ENCODE data around the gene ANKRD2.

Gene ANKRD2

DNA sequence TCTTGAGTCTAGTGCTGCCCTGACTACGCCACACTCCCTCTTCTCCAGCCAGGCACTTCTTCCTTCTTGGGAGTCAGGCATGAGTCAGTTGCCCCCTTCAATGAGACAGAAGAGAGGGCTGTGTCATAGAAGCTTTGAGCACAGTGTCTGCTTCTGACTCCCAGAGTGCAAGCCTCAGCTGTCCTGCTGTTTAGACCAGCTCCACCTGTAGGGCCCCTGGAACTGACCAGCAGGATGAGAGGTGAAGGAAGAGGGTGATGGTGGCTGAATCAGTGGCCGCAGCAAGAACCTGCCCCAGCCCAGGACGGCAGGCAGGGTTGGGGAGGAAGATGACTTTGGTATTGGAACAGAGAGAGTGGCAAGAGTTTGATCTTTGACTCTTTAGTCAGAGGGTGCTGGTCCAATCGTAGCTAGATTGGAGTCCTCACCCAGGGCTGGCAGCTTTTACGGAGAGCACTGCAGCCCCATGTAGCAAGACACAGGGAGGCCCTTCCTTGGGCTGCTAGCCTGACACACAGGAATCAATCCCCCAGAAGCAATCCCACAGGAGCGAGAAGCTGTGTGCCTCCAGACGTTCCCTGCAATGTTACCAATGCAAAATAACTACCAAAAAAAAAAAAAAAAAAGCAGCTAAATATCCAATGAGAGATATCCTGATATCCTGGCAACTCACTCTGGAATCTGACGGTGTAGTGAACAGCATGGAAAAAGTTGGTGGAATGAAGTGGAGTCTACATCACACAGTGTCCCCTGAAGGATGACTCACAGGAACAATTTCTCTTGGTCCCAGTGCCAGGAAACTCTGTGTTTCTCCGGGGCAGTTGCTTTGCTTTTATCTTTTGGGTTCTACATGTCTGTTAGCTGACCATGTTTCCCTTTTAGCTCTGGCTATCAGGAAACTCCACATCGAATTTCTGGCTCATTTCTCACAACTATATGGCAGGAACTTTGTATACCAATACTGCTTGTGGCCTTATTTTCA, 23.8 kb downstream of the ANKRD2 start:
- DNase-seq (ENCODE audit: insufficient read length, low spot score) (no peak), FAIRE-seq (no peak)
- TF ChIP-seq POLR2A (IDR thresholded peaks at IDR 0.05; ENCODE audit: low read depth, low read length) (no peak), POLR2AphosphoS5 (IDR thresholded peaks at IDR 0.05; ENCODE audit: low read depth, low read length) (no peak)

GRCh38 chr10:97597778-97598177, 25.2 kb downstream of the ANKRD2 start:
- FAIRE-seq (no peak), DNase-seq (ENCODE audit: insufficient read length, low spot score) (no peak)
- TF ChIP-seq TAF1 (IDR thresholded peaks at IDR 0.05; ENCODE audit: low read depth, low read length) (no peak), POLR2A (IDR thresholded peaks at IDR 0.05; ENCODE audit: low read depth, low read length) (no peak)

DNA sequence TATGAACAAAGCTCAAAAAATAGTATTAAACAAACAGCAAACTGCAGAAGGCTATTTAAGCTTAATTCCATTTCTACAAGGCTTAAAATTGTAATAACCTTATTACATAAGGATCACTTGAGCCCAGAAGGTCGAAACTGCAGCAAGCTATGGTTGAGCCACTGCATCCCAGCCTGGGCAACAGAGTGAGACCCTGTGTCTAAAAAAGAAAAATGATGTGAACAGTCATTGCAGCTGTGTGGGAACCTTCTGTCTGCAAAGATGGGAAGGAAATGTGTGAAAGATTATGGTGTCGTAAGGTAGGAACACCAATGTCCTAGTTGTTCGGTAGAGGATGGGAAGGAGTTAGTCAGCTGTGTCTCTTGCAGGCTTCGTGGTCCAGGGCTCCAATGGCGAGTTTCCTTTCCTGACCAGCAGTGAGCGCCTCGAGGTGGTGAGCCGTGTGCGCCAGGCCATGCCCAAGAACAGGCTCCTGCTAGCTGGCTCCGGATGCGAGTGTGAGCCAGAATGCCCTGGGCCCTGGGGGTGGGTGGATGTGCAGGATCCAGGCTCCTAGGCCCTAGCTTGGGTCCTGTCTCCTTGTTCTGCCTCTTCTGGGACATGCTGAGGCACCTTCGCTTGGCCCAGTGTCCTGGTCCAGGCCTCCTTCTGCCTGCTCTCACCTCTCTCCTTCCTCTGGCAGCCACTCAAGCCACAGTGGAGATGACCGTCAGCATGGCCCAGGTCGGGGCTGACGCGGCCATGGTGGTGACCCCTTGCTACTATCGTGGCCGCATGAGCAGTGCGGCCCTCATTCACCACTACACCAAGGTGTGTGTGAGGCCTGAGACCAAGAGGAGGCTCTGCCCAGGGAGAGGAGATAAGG, 26.1 kb downstream of the ANKRD2 start:
- TF ChIP-seq SPI1 (IDR thresholded peaks at IDR 0.05; ENCODE audit: low read depth, low read length) (no peak), POLR2AphosphoS5 (IDR thresholded peaks at IDR 0.05; ENCODE audit: low read depth, low read length) (no peak)
- FAIRE-seq (no peak), DNase-seq (ENCODE audit: insufficient read length, low spot score) (no peak)

DNA sequence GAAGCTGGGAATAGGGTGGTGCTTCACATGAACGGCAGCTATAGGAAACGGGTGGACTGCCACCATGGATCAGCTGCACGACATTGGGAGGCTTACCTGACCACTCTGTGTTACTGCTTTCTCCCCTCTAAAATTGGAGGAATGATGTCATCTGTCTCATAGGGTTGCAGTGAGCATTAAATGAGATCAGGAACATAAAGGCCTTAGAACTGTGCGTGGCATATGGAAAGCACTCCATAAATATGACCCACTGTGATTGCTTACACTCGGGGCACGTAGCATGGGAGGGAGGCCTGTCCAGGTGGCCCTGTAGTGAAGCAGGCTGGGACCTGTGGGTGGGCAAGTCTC, 26.7 kb downstream of the ANKRD2 start:
- TF ChIP-seq TAF1 (IDR thresholded peaks at IDR 0.05; ENCODE audit: low read depth, low read length) (no peak), POU2F2 (IDR thresholded peaks at IDR 0.05; ENCODE audit: low read depth, low read length) (no peak), PAX5 (IDR thresholded peaks at IDR 0.05; ENCODE audit: insufficient read depth, low read length, severe bottlenecking) (no peak), SPI1 (IDR thresholded peaks at IDR 0.05; ENCODE audit: low read depth, low read length) (no peak), POLR2A (IDR thresholded peaks at IDR 0.05; ENCODE audit: low read depth, low read length) (no peak), POLR2AphosphoS5 (IDR thresholded peaks at IDR 0.05; ENCODE audit: low read depth, low read length) (no peak)
- no peak for DNase-seq (ENCODE audit: insufficient read length, low spot score)
- no peak for FAIRE-seq

DNA sequence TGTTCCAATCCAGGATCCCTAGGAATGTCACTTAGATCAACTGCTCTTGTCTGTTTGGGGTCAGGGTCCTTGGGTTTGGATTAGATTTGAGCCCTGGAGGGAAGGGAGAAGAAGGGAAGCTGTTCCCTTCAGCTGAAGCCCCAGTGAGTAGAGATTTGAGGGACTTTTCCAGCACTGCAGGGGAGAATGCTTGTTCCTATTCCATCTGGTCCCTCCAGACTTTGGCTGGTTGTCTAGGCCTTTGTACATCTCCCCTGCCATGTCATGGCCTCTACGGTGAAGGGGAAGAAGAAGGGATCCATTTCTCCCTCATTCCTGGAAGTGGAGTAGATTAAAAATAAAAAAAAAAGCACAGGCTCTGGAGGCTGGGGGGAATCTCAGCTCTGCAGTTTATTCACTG, 28.0 kb downstream of the ANKRD2 start:
- FAIRE-seq, result no peak
- TF ChIP-seq TAF1 (IDR thresholded peaks at IDR 0.05; ENCODE audit: low read depth, low read length) (no peak), SPI1 (IDR thresholded peaks at IDR 0.05; ENCODE audit: low read depth, low read length) (no peak), POLR2AphosphoS5 (IDR thresholded peaks at IDR 0.05; ENCODE audit: low read depth, low read length) (no peak), POLR2A (IDR thresholded peaks at IDR 0.05; ENCODE audit: low read depth, low read length) (no peak), PAX5 (IDR thresholded peaks at IDR 0.05; ENCODE audit: insufficient read depth, low read length, severe bottlenecking) (no peak), POU2F2 (IDR thresholded peaks at IDR 0.05; ENCODE audit: low read depth, low read length) (no peak)
- no peak for DNase-seq (ENCODE audit: insufficient read length, low spot score)

DNA sequence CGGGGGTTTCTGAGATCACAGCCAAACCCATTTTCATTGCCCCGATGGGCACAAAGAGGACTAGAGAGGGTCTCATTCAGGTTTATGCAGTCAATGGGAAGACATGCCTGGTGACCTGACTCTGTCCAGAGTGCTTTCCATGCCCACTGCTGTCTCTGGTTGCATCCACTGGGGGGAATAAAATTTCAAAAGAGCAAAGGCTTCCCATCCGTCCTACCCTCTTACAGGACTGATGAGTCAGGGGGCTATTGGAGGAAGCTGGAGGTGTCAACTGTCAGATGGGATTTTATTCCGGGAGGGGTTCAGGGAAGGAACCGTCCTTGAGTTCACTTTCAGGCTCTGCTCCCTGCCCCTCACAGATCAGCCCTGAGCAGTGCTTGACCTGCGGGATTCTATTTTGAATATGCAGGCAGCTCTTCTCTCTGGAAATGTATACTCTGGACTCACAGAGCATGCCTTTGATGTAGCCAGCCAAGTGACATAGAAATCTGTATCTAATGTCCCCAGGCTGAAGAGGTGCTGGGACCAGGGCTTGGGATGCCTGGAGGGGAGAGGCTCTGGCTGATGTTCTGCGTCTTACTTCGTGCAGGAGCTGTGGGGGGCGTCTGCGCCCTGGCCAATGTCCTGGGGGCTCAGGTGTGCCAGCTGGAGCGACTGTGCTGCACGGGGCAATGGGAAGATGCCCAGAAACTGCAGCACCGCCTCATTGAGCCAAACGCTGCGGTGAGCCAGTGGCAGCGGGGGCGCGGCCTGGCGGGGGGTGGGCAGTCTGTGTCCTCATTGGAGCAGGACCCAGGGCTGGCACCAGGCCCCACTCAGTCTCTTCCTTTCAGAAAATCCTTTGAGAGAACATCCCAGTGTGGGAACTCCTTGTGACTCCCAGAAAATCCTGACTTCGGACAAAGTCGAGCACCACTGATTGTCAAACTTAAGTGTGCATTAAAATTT, 29.0 kb downstream of the ANKRD2 start:
- FAIRE-seq (no peak), DNase-seq (ENCODE audit: insufficient read length, low spot score) (no peak)
- TF ChIP-seq TAF1 (IDR thresholded peaks at IDR 0.05; ENCODE audit: low read depth, low read length) (no peak), POLR2A (IDR thresholded peaks at IDR 0.05; ENCODE audit: low read depth, low read length) (no peak), SPI1 (IDR thresholded peaks at IDR 0.05; ENCODE audit: low read depth, low read length) (no peak), POU2F2 (IDR thresholded peaks at IDR 0.05; ENCODE audit: low read depth, low read length) (no peak), POLR2AphosphoS5 (IDR thresholded peaks at IDR 0.05; ENCODE audit: low read depth, low read length) (no peak), PAX5 (IDR thresholded peaks at IDR 0.05; ENCODE audit: insufficient read depth, low read length, severe bottlenecking) (no peak)

DNA sequence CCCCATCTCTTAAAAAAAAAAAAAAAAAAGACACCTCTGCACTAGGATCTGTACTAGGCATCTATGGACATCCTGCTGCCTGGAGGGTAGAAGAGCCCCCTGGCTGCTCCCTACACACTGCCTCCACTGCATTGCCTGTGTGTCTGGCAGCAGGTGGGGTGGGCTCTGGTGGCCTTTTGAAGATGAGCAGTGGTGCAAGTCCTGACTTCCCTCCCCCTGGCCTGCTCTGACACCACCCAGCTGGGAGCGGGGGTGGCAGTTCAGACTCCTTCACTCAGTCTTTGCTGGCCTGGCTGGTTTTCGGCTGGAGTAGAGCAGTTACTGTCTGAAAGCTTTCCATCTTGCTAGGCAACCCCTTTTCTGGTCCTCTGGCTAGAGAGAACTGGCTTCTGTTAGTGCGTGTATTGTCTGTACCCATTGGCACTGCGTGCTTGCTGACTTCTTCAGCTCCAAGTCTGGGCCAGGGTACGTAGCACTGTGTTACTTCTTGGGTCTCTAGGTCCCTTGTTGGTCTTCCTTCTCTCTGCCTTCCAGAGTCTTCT, 34.6 kb downstream of the ANKRD2 start:
- no peak for DNase-seq (ENCODE audit: insufficient read length, low spot score)
- no peak for TF ChIP-seq POLR2A (IDR thresholded peaks at IDR 0.05; ENCODE audit: low read depth, low read length)
- no peak for TF ChIP-seq TAF1 (IDR thresholded peaks at IDR 0.05; ENCODE audit: low read depth, low read length)
- TF ChIP-seq POLR2AphosphoS5 (IDR thresholded peaks at IDR 0.05; ENCODE audit: low read depth, low read length), result no peak
- no peak for TF ChIP-seq PAX5 (IDR thresholded peaks at IDR 0.05; ENCODE audit: insufficient read depth, low read length, severe bottlenecking)
- TF ChIP-seq SPI1 (IDR thresholded peaks at IDR 0.05; ENCODE audit: low read depth, low read length), result no peak
- no peak for TF ChIP-seq POU2F2 (IDR thresholded peaks at IDR 0.05; ENCODE audit: low read depth, low read length)
- FAIRE-seq, result no peak

DNA sequence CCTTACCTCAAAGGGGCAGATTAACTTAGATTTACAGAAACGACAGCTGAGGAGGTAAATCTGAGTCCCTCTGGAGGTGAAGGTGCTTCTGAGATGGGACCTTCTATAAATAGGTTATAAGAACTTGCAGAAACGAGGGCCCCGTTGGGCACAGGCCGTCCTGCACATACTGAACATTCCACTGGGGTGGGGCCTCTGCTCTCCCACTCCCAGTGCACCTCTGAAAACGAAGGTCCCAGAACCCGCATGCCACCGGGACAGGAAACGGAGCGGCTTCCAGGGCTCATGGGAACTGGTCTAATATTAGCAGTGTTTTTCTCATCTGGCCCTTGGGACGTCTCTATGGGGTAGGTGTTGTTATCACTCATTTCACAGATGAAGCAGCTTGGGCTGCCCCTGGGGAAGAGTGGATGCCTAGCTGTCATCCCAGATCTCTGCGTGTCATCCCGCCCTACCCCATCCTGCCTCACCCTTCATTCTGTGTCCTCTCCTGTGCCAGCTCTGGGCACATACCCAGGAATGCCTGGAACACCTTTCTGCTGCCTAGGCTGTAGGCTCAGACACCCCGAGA, 36.5 kb downstream of the ANKRD2 start:
- TF ChIP-seq PAX5 (IDR thresholded peaks at IDR 0.05; ENCODE audit: insufficient read depth, low read length, severe bottlenecking) (no peak), POLR2A (IDR thresholded peaks at IDR 0.05; ENCODE audit: low read depth, low read length) (no peak), SPI1 (IDR thresholded peaks at IDR 0.05; ENCODE audit: low read depth, low read length) (no peak), POLR2AphosphoS5 (IDR thresholded peaks at IDR 0.05; ENCODE audit: low read depth, low read length) (no peak), POU2F2 (IDR thresholded peaks at IDR 0.05; ENCODE audit: low read depth, low read length) (no peak), TAF1 (IDR thresholded peaks at IDR 0.05; ENCODE audit: low read depth, low read length) (no peak)
- DNase-seq (ENCODE audit: insufficient read length, low spot score) (no peak), FAIRE-seq (no peak)
